Mesothelial cell of epicardium (in vitro differentiated cells): ENCODE measurements around the gene PCSK9. TPM values are rescaled to one million over a fixed set of nuclear protein-coding genes. Genes with fewer than 3 reads are reported as not detected.

Source experiments
- DNase-seq, 2 experiments: peaks; one replicate each; pipeline ENCODE4 v3.0.0; 2021; ENCODE audit warnings: low spot score in 2 of 2; ENCODE audit not compliant: unreplicated experiment in 2 of 2
- H3K27ac Mint-ChIP-seq: 2 replicates; pipeline ENCODE4 v1.8.0; 2021; ENCODE audit warnings: mixed read lengths
- H3K27me3 Mint-ChIP-seq: 2 replicates; pipeline ENCODE4 v1.8.0; 2021; ENCODE audit warnings: low read depth, mixed read lengths
- H3K36me3 Mint-ChIP-seq: 2 replicates; pipeline ENCODE4 v1.8.0; 2021; ENCODE audit warnings: mixed read lengths
- H3K4me1 Mint-ChIP-seq: 2 replicates; pipeline ENCODE4 v1.8.0; 2021; ENCODE audit warnings: mixed read lengths
- H3K4me3 Mint-ChIP-seq: 2 replicates; pipeline ENCODE4 v1.8.0; 2021; ENCODE audit warnings: mild to moderate bottlenecking, moderate library complexity, mixed read lengths
- H3K9me3 Mint-ChIP-seq: 2 replicates; pipeline ENCODE4 v1.8.0; 2021; ENCODE audit warnings: mixed read lengths
- CTCF ChIP-seq: fragments of 200-600 bp; sonication (generic); IDR thresholded peaks from one replicate; pipeline ENCODE4 v1.5.0; 2021; ENCODE audit warnings: antibody characterized with exemption; ENCODE audit not compliant: unreplicated experiment
- total RNA-seq: library from RNA; stranded (reverse); gene quantifications from 3 replicates; pipeline ENCODE4 v1.2.1, GENCODE V29; 2021

The PCSK9 gene
- total RNA-seq, 1 donor from 2014 or later: 1.6 TPM

DNA sequence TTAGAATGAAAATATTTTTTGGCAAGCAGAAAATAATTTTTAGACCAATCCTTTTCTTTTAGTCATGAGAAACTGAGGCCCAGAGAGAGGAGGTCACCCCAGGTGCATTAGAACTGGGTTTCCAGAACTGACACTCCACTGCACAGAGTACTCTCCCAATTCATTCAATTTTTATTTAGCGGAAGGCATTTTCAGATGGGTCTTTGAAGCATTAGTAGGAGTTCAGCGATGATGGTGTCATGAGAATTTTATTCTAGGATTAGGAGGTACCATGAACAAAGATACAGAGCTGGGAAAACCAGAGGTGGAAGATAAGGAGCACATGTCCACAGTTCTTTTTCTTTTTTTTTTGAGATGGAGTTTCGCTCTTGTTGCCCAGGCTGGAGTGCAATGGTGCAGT, 2.3 kb downstream of the PCSK9 start:
- no peak for DNase-seq
- Mint-ChIP-seq H3K36me3 (no peaks in the 10 kb centered on the region), H3K9me3 (no peaks in the 10 kb centered on the region), H3K27ac (no peak overlapping the region), H3K4me1 (peaks cover 17% of the 10 kb centered on the region), H3K27me3 (peaks cover 68% of the 10 kb centered on the region), H3K4me3 (no peak overlapping the region)
- TF ChIP-seq CTCF: no peak

DNA sequence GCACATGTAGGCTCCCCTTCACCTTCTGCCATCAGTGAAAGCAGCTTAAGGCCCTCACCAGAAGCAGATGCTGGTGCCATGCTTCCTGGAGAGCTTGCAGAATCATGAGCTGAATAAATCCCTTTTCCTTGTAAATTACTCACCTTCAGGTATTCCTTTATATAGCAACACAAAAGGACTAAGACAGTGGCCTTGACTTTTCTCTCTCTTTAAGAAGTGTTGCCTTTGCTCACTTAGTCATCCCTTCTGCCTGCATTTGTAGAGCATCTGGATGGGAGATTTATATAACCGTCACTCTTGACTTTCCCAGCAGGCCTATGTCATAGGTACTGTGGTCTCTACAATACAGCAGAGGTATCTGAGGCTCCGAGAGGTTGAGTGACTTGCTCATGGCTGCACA, 3.7 kb downstream of the PCSK9 start:
- Mint-ChIP-seq H3K9me3 (no peaks in the 10 kb centered on the region), H3K4me3 (no peak overlapping the region), H3K36me3 (no peaks in the 10 kb centered on the region), H3K4me1 (peaks cover 17% of the 10 kb centered on the region), H3K27ac (no peak overlapping the region), H3K27me3 (peaks cover 54% of the 10 kb centered on the region)
- DNase-seq: no peak
- TF ChIP-seq CTCF: no peak

GRCh38 chr1:55043726-55044125, 4.4 kb downstream of the PCSK9 start:
- Mint-ChIP-seq H3K4me3 (no peak overlapping the region), H3K36me3 (no peaks in the 10 kb centered on the region), H3K27ac (no peak overlapping the region), H3K4me1 (peaks cover 17% of the 10 kb centered on the region), H3K27me3 (peaks cover 47% of the 10 kb centered on the region), H3K9me3 (no peaks in the 10 kb centered on the region)
- TF ChIP-seq CTCF: no peak
- DNase-seq: no peak

GRCh38 chr1:55044617-55045397, 5.5 kb downstream of the PCSK9 start:
- no peak for DNase-seq
- H3K27ac Mint-ChIP-seq: no peak overlapping the region
- no peak overlapping the region for H3K4me3 Mint-ChIP-seq
- peaks cover 36% of the 10 kb centered on the region for H3K27me3 Mint-ChIP-seq
- no peaks in the 10 kb centered on the region for H3K9me3 Mint-ChIP-seq
- peaks cover 13% of the 10 kb centered on the region for H3K4me1 Mint-ChIP-seq
- no peak for TF ChIP-seq CTCF
- no peaks in the 10 kb centered on the region for H3K36me3 Mint-ChIP-seq

DNA sequence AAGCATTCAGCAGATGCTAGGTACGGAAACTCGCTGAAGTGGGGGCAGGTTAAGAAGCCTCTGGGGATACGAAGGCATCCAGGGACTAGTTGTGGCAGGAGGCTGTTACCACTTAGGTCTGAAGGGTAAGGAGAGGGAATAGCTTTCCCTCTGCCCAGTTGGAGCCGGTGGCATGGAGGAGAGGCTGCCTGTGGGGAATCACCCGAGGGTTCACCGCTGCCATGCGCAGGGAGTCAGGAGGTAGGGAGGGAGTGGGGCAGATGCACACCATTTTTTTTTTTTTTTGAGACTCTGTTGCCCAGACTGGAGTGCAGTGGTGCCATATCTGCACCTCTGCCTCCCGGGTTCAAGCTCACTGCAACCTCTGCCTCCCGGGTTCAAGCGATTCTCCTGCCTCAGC, 6.1 kb downstream of the PCSK9 start:
- H3K4me3 Mint-ChIP-seq: no peak overlapping the region
- peaks cover 30% of the 10 kb centered on the region for H3K27me3 Mint-ChIP-seq
- DNase-seq: no peak
- no peaks in the 10 kb centered on the region for H3K9me3 Mint-ChIP-seq
- no peak overlapping the region for H3K27ac Mint-ChIP-seq
- H3K36me3 Mint-ChIP-seq: no peaks in the 10 kb centered on the region
- H3K4me1 Mint-ChIP-seq: peaks cover 7% of the 10 kb centered on the region
- no peak for TF ChIP-seq CTCF
